HG03025 (cell line): ENCODE data around the gene OSBPL1A.
"Not testable (repeated sequence)": the region's sequence is repeated elsewhere in the genome, so short reads cannot be mapped to it uniquely, and the experiment has no call there.

ENCODE experiments used
- ATAC-seq: cut with Tn5 transposase; IDR thresholded peaks from one replicate; pipeline ENCODE4 v1.9.1; 2021; ENCODE audit warnings: mild to moderate bottlenecking, moderate library complexity; ENCODE audit not compliant: unreplicated experiment, low FRiP score

The OSBPL1A gene

GRCh38 chr18:24190590-24190989, 207.0 kb downstream of the OSBPL1A start:
- no peak for ATAC-seq

GRCh38 chr18:24189664-24190346, 207.8 kb downstream of the OSBPL1A start:
- ATAC-seq, result no peak

- peak; percentile 76 for ATAC-seq
Observed at GRCh38 chr18:24189007-24189528, 208.6 kb downstream of the OSBPL1A start.

GRCh38 chr18:24188120-24188519, 209.5 kb downstream of the OSBPL1A start:
- ATAC-seq, result no peak

- ATAC-seq, result no peak
Observed at GRCh38 chr18:24187689-24188088, 209.9 kb downstream of the OSBPL1A start.

GRCh38 chr18:24187049-24187448, 210.6 kb downstream of the OSBPL1A start:
- ATAC-seq, result peak; percentile 74

- ATAC-seq, result no peak
Observed at GRCh38 chr18:24185805-24186204, 211.8 kb downstream of the OSBPL1A start.

- ATAC-seq, result no peak
Observed at GRCh38 chr18:24181806-24182205, 215.8 kb downstream of the OSBPL1A start.

GRCh38 chr18:24180048-24180447, 217.6 kb downstream of the OSBPL1A start:
- no peak for ATAC-seq

GRCh38 chr18:24177499-24178133, 220.0 kb downstream of the OSBPL1A start:
- no peak for ATAC-seq

- peak; percentile 84 for ATAC-seq
Observed at GRCh38 chr18:24176727-24177416, 220.8 kb downstream of the OSBPL1A start.

- no peak for ATAC-seq
Observed at GRCh38 chr18:24173997-24174396, 223.6 kb downstream of the OSBPL1A start.

- ATAC-seq, result no peak
Observed at GRCh38 chr18:24170360-24170759, 227.3 kb downstream of the OSBPL1A start.

GRCh38 chr18:24168496-24168895, 229.1 kb downstream of the OSBPL1A start:
- no peak for ATAC-seq

- no peak for ATAC-seq
Observed at GRCh38 chr18:24161304-24161703, 236.3 kb downstream of the OSBPL1A start.

- no peak for ATAC-seq
Observed at GRCh38 chr18:24160086-24160485, 237.5 kb downstream of the OSBPL1A start.

- ATAC-seq, result no peak
Observed at GRCh38 chr18:24157855-24158254, 239.8 kb downstream of the OSBPL1A start.

GRCh38 chr18:24153397-24153796, 244.2 kb downstream of the OSBPL1A start:
- ATAC-seq, result no peak

- ATAC-seq, result not testable (repeated sequence)
Observed at GRCh38 chr18:24149591-24149990, 248.0 kb downstream of the OSBPL1A start.

- no peak for ATAC-seq
Observed at GRCh38 chr18:24142376-24142775, 255.2 kb downstream of the OSBPL1A start.

- ATAC-seq, result no peak
Observed at GRCh38 chr18:24140697-24141096, 256.9 kb downstream of the OSBPL1A start.
